K562 (cell line): Measurements from ENCODE around the gene ACAP3. TPM values are rescaled to one million over a fixed set of nuclear protein-coding genes. Genes with fewer than 3 reads are reported as not detected.
A peak's percentile ranks its signal among the peaks of the same experiment; 100 is the strongest.

Experiments used
- FOXM1 ChIP-seq, 2 experiments: fragments of 450-650 bp in 1 of 2; sonication (generic) in 1 of 2; formaldehyde crosslinking in 1 of 2; IDR thresholded peaks; 2 replicates each; pipeline versions ENCODE4 v1.6.1 to v1.9.0; 2017 to 2022; ENCODE audit warnings: low read depth in 2 of 2, mild to moderate bottlenecking in 2 of 2, missing genetic modification reagents in 1 of 2, moderate library complexity in 1 of 2
- GTF2A2 ChIP-seq: IDR thresholded peaks from 2 replicates; pipeline ENCODE4 v1.6.1; 2016; ENCODE audit warnings: mild to moderate bottlenecking, missing genetic modification characterization, missing compliant biosample characterization
- MCM5 ChIP-seq: fragments of 450-650 bp; IDR thresholded peaks from 2 replicates; pipeline ENCODE4 v1.6.1; 2016; ENCODE audit warnings: low read depth
- MTF1 ChIP-seq: fragments of 250-450 bp; sonication (Bioruptor Pico); IDR thresholded peaks from 2 replicates; pipeline ENCODE4 v1.9.0; 2021; ENCODE audit warnings: moderate library complexity, mild to moderate bottlenecking, inconsistent platforms, borderline replicate concordance
- RAD21 ChIP-seq, 2 experiments: fragments of 250-450 bp in 1 of 2; fragments of 450-650 bp in 1 of 2; sonication (Bioruptor Pico) in 1 of 2; formaldehyde crosslinking in 1 of 2; IDR thresholded peaks in 1 of 2; conservative IDR thresholded peaks in 1 of 2; 2 replicates each; pipeline versions ENCODE4 v1.4.0 to v1.8.0; 2020 to 2022; ENCODE audit warnings: mild to moderate bottlenecking in 2 of 2, moderate library complexity in 1 of 2
- RBM39 ChIP-seq: fragments of 200-400 bp; formaldehyde crosslinking; optimal IDR thresholded peaks from 2 replicates; pipeline ENCODE3; 2018; ENCODE audit warnings: low read depth, low read length
- SP1 ChIP-seq: sonication (generic); formaldehyde crosslinking; IDR thresholded peaks from 2 replicates; pipeline ENCODE4 v1.8.1; 2022; ENCODE audit warnings: mild to moderate bottlenecking, missing genetic modification reagents
- TFAP4 ChIP-seq: sonication (generic); formaldehyde crosslinking; IDR thresholded peaks from 2 replicates; pipeline ENCODE4 v1.8.0; 2022; ENCODE audit warnings: missing genetic modification reagents, mild to moderate bottlenecking, moderate library complexity, borderline replicate concordance
- UBTF ChIP-seq, 2 experiments: IDR thresholded peaks; 2 replicates each; pipeline ENCODE4 v1.6.1; 2012; ENCODE audit warnings: improper control_type of control experiment in 2 of 2, low read depth in 2 of 2, low read length in 2 of 2, borderline replicate concordance in 1 of 2
- YY1 ChIP-seq, 3 experiments: IDR thresholded peaks; 2 replicates each; pipeline ENCODE4 v1.6.1; 2011; ENCODE audit warnings: low read length in 2 of 3, mild to moderate bottlenecking in 2 of 3, moderate library complexity in 2 of 3, borderline replicate concordance in 1 of 3, control low read depth in 1 of 3, low read depth in 1 of 3; ENCODE audit not compliant: insufficient read depth in 3 of 3, insufficient replicate concordance in 2 of 3, control insufficient read depth in 1 of 3, insufficient read length in 1 of 3; ENCODE audit errors: extremely low read depth in 1 of 3
- ZNF282 ChIP-seq: sonication (generic); formaldehyde crosslinking; IDR thresholded peaks from 2 replicates; pipeline ENCODE4 v1.8.1; 2023; ENCODE audit warnings: missing genetic modification reagents
- ZNF518B ChIP-seq: fragments of 250-450 bp; sonication (Bioruptor Pico); IDR thresholded peaks from 2 replicates; pipeline ENCODE4 v1.5.0; 2021; ENCODE audit warnings: mild to moderate bottlenecking, moderate library complexity
- ZNF655 ChIP-seq: fragments of 250-450 bp; sonication (Bioruptor Pico); IDR thresholded peaks from 2 replicates; pipeline ENCODE4 v1.5.0; 2021
- ZSCAN29 ChIP-seq: fragments of 450-650 bp; IDR thresholded peaks from 2 replicates; pipeline ENCODE4 v1.6.1; 2017
- polyA plus RNA-seq, 8 experiments: library from polyadenylated mRNA; depleted of rRNA in 4 of 8; stranded (reverse) in 5 of 8; unstranded in 3 of 8; fragments of >200 nt; fragmentation: Nextera tagmentation in 2 of 8; fragmentation: Illumina TruSeq in 1 of 8; extraction: Ambion mirVana in 2 of 8; extraction: Trizol in 1 of 8; gene quantifications; 2 replicates each; pipeline versions ENCODE4 v1.2.1 to v1.2.3, GENCODE V29; 2011 to 2014; ENCODE audit warnings: inconsistent platforms in 1 of 8, missing spikeins in 1 of 8
- total RNA-seq, 7 experiments: library from RNA; depleted of rRNA in 6 of 7; stranded (reverse); fragments of >200 nt in 6 of 7; fragmentation: Illumina TruSeq in 2 of 7; extraction: Trizol in 2 of 7; gene quantifications; 2 replicates each; pipeline versions ENCODE4 v1.2.1 to v1.2.3, GENCODE V29; 2011 to 2021; ENCODE audit warnings: low replicate concordance in 1 of 7

The ACAP3 gene
- total and polyA plus RNA-seq, 9 of the 15 experiments (the other 6 are each of a cell fraction or from before 2014, with no cell fraction given), result 0.01 to 49.0 (median 12.0) TPM

GRCh38 chr1:1291548-1292441 lies 15.9 kb downstream of the ACAP3 start (continued):
- peak; percentile 41; the same call in 1 of the 2 replicates for TF ChIP-seq TFAP4 (CRISPR knock-in tag)
- peak; percentile 69 for TF ChIP-seq SP1 (CRISPR knock-in tag)
- no peak for TF ChIP-seq FOXM1 (IDR thresholded peaks at IDR 0.05; ENCODE audit: low read depth)
- 0 out of 2 replicates have a peak, but pooled peaks have one; percentile 73 for TF ChIP-seq FOXM1 (CRISPR knock-in tag; IDR thresholded peaks at IDR 0.05; ENCODE audit: low read depth)
- peak in 1 of 3 experiments; percentile 14 for TF ChIP-seq YY1 (IDR thresholded peaks at IDR 0.05; ENCODE audit: borderline replicate concordance in 1 of 3, control insufficient read depth in 1 of 3, extremely low read depth in 1 of 3, insufficient read depth in 3 of 3, insufficient read length in 1 of 3, insufficient replicate concordance in 2 of 3, low read depth in 1 of 3, low read length in 2 of 3)
- TF ChIP-seq MCM5, result no peak
- TF ChIP-seq ZNF655 (CRISPR knock-in tag), result no peak
- TF ChIP-seq MTF1 (CRISPR knock-in tag), result no peak
- TF ChIP-seq UBTF (IDR thresholded peaks at IDR 0.05; ENCODE audit: borderline replicate concordance in 1 of 2, low read depth in 2 of 2, low read length in 2 of 2), result 0 out of 4 replicates have a peak, but pooled peaks of 1 of the 2 experiments have one; percentile 2
- no peak for TF ChIP-seq RBM39
- TF ChIP-seq ZNF518B (CRISPR knock-in tag), result no peak
- TF ChIP-seq GTF2A2 (tag), result no peak
- TF ChIP-seq ZSCAN29, result no peak
- peak; percentile 72; the same call in 1 of the 2 replicates for TF ChIP-seq ZNF282 (CRISPR knock-in tag)
- peak in 1 of 2 experiments; percentile 83; a peak in 2 of 4 replicates for TF ChIP-seq RAD21 (CRISPR knock-in tag; conservative IDR thresholded peaks at IDR 0.05 in 1 of 2, IDR thresholded peaks at IDR 0.05 in 1 of 2)
